MM.1S (cell line): ENCODE results near the gene PMEPA1.

ENCODE experiments used
- EZH2 ChIP-seq: fragments of 300-600 bp; sonication (generic); optimal IDR thresholded peaks from 2 replicates; pipeline ENCODE3; 2017; ENCODE audit warnings: low read depth, mild to moderate bottlenecking, antibody characterized with exemption, low read length, mixed read lengths
- EZH2phosphoT487 ChIP-seq: fragments of 300-600 bp; sonication (generic); IDR thresholded peaks from 2 replicates; pipeline ENCODE4 v1.6.1; 2018; ENCODE audit warnings: antibody characterized with exemption, low read length
- TF ChIP-seq, protein P1 (sequence below): fragments of 300-600 bp; sonication (generic); IDR thresholded peaks from 2 replicates; pipeline ENCODE4 v1.5.1; 2016; ENCODE audit warnings: antibody characterized with exemption, low read length, mixed read lengths

- TF ChIP-seq, protein P1, sequence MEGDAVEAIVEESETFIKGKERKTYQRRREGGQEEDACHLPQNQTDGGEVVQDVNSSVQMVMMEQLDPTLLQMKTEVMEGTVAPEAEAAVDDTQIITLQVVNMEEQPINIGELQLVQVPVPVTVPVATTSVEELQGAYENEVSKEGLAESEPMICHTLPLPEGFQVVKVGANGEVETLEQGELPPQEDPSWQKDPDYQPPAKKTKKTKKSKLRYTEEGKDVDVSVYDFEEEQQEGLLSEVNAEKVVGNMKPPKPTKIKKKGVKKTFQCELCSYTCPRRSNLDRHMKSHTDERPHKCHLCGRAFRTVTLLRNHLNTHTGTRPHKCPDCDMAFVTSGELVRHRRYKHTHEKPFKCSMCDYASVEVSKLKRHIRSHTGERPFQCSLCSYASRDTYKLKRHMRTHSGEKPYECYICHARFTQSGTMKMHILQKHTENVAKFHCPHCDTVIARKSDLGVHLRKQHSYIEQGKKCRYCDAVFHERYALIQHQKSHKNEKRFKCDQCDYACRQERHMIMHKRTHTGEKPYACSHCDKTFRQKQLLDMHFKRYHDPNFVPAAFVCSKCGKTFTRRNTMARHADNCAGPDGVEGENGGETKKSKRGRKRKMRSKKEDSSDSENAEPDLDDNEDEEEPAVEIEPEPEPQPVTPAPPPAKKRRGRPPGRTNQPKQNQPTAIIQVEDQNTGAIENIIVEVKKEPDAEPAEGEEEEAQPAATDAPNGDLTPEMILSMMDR = no peak
- no peak for TF ChIP-seq EZH2phosphoT487
- TF ChIP-seq EZH2 = no peak
Observed at GRCh38 chr20:57707849-57708693, 1.7 kb downstream of the PMEPA1 start.
